ENCODE data around the gene USP4.

DNA sequence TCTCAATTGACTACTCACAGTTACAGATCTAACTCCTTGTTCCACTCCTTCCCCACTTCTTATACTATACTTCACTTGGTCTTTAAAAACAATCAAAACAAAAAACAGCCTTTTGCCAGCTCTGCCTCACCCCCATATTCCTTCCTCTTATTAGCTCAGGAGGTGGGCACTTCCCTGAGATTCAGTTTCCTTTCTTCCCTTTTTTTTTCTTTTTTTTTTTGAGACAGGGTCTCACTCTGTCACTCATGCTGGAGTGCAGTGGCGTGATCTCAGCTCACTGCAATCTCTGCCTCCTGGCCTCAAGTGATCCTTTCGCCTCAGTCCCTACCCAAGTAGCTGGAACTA lies 69.7 kb downstream of the USP4 start:
- no peak for TF ChIP-seq YY1 (IDR thresholded peaks at IDR 0.05)
- TF ChIP-seq, protein P1, sequence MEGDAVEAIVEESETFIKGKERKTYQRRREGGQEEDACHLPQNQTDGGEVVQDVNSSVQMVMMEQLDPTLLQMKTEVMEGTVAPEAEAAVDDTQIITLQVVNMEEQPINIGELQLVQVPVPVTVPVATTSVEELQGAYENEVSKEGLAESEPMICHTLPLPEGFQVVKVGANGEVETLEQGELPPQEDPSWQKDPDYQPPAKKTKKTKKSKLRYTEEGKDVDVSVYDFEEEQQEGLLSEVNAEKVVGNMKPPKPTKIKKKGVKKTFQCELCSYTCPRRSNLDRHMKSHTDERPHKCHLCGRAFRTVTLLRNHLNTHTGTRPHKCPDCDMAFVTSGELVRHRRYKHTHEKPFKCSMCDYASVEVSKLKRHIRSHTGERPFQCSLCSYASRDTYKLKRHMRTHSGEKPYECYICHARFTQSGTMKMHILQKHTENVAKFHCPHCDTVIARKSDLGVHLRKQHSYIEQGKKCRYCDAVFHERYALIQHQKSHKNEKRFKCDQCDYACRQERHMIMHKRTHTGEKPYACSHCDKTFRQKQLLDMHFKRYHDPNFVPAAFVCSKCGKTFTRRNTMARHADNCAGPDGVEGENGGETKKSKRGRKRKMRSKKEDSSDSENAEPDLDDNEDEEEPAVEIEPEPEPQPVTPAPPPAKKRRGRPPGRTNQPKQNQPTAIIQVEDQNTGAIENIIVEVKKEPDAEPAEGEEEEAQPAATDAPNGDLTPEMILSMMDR (IDR thresholded peaks at IDR 0.05; ENCODE audit: low read depth, low read length, missing input control), result no peak
- TF ChIP-seq, protein P2, sequence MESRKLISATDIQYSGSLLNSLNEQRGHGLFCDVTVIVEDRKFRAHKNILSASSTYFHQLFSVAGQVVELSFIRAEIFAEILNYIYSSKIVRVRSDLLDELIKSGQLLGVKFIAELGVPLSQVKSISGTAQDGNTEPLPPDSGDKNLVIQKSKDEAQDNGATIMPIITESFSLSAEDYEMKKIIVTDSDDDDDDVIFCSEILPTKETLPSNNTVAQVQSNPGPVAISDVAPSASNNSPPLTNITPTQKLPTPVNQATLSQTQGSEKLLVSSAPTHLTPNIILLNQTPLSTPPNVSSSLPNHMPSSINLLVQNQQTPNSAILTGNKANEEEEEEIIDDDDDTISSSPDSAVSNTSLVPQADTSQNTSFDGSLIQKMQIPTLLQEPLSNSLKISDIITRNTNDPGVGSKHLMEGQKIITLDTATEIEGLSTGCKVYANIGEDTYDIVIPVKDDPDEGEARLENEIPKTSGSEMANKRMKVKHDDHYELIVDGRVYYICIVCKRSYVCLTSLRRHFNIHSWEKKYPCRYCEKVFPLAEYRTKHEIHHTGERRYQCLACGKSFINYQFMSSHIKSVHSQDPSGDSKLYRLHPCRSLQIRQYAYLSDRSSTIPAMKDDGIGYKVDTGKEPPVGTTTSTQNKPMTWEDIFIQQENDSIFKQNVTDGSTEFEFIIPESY (IDR thresholded peaks at IDR 0.05), result no peak
- TF ChIP-seq, protein P3, sequence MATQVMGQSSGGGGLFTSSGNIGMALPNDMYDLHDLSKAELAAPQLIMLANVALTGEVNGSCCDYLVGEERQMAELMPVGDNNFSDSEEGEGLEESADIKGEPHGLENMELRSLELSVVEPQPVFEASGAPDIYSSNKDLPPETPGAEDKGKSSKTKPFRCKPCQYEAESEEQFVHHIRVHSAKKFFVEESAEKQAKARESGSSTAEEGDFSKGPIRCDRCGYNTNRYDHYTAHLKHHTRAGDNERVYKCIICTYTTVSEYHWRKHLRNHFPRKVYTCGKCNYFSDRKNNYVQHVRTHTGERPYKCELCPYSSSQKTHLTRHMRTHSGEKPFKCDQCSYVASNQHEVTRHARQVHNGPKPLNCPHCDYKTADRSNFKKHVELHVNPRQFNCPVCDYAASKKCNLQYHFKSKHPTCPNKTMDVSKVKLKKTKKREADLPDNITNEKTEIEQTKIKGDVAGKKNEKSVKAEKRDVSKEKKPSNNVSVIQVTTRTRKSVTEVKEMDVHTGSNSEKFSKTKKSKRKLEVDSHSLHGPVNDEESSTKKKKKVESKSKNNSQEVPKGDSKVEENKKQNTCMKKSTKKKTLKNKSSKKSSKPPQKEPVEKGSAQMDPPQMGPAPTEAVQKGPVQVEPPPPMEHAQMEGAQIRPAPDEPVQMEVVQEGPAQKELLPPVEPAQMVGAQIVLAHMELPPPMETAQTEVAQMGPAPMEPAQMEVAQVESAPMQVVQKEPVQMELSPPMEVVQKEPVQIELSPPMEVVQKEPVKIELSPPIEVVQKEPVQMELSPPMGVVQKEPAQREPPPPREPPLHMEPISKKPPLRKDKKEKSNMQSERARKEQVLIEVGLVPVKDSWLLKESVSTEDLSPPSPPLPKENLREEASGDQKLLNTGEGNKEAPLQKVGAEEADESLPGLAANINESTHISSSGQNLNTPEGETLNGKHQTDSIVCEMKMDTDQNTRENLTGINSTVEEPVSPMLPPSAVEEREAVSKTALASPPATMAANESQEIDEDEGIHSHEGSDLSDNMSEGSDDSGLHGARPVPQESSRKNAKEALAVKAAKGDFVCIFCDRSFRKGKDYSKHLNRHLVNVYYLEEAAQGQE (IDR thresholded peaks at IDR 0.05), result no peak
- TF ChIP-seq, protein P4, sequence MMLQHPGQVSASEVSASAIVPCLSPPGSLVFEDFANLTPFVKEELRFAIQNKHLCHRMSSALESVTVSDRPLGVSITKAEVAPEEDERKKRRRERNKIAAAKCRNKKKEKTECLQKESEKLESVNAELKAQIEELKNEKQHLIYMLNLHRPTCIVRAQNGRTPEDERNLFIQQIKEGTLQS (IDR thresholded peaks at IDR 0.05), result no peak
- TF ChIP-seq TAF1 (conservative IDR thresholded peaks at IDR 0.05), result no peak
- TF ChIP-seq, protein P5, sequence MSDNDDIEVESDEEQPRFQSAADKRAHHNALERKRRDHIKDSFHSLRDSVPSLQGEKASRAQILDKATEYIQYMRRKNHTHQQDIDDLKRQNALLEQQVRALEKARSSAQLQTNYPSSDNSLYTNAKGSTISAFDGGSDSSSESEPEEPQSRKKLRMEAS (IDR thresholded peaks at IDR 0.05), result no peak
- TF ChIP-seq NR2F2 (IDR thresholded peaks at IDR 0.05), result no peak

Measured in liver (tissue), 3 donors.